ENCODE results near the gene C1orf74. TPM values are rescaled to one million over a fixed set of nuclear protein-coding genes. Genes with fewer than 3 reads are reported as not detected.

The C1orf74 gene
- total RNA-seq, 1 donor from 2014 or later, result 6.8 TPM

DNA sequence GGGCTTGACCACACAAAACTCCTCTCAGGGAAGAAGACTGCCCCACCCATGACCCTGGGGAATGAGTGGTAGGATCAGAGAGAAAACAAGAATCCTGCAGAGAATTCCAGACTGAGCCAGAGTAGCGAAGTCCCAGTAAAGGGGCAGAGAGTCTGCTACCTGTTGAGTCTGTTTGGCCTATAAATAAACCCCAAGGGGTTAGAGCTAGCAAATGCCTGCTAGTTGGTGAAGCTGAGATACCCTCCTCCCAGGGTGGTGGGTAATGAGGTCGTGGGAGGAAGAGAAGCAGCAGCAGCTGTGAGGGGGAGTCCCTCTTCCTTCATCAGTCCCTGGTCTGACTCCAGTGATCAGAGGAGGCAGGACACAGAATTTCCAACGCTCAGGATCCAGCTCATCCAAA is 26.0 kb downstream of the C1orf74 start:
- FAIRE-seq (no peak), DNase-seq (ENCODE audit: low read depth) (no peak)
- no peaks in the 10 kb centered on the region for H3K27me3 ChIP-seq (ENCODE audit: control insufficient read depth, insufficient read depth, low read length)

DNA sequence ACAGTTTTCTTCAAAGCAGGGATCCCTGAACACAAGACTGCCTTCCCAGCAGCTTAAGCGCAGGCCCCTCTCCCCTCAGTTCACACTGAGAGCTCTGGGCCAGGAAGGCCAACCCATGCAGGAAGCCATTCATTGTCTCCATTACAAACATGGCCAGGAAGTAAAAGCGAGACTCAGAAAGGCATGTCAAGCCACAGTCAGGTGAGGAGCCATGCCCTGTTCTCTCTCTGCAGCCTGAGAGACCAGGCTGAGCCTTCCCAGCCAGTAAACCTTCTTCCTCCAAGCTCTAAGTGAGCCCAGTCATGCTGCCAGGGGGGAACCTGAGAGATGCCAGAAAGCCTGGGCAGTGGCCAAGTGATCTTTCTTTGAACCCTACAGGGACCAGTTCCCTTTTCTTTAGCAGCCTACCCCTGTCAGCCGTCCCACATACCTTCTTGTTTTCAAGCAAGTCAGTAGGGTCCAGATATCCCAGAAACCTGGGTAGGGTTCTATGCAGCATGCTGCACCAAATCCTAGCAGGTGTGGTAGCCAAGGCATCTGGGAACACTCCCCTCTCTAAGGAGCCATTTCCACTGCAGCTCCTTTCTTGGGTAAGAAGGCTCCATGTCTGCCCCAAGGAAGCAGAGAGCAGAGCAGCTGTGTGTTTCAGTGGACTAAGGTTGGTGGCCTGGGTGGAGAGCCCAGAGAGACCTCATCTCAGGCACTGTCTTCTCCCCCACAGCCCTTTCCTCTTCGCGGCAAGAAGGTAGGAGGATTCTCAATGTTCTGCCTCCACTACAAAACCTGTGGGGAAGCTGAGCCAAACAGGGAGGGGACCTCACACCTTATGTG is 27.5 kb downstream of the C1orf74 start:
- no peaks in the 10 kb centered on the region for H3K27me3 ChIP-seq (ENCODE audit: control insufficient read depth, insufficient read depth, low read length)
- no peak overlapping the region for H3K4me3 ChIP-seq (ENCODE audit: low read depth, low read length)
- TF ChIP-seq, protein P1, sequence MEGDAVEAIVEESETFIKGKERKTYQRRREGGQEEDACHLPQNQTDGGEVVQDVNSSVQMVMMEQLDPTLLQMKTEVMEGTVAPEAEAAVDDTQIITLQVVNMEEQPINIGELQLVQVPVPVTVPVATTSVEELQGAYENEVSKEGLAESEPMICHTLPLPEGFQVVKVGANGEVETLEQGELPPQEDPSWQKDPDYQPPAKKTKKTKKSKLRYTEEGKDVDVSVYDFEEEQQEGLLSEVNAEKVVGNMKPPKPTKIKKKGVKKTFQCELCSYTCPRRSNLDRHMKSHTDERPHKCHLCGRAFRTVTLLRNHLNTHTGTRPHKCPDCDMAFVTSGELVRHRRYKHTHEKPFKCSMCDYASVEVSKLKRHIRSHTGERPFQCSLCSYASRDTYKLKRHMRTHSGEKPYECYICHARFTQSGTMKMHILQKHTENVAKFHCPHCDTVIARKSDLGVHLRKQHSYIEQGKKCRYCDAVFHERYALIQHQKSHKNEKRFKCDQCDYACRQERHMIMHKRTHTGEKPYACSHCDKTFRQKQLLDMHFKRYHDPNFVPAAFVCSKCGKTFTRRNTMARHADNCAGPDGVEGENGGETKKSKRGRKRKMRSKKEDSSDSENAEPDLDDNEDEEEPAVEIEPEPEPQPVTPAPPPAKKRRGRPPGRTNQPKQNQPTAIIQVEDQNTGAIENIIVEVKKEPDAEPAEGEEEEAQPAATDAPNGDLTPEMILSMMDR (IDR thresholded peaks at IDR 0.05; ENCODE audit: insufficient read depth, low read length, severe bottlenecking), result no peak
- DNase-seq (ENCODE audit: low read depth), result no peak
- FAIRE-seq, result no peak
- no peaks in the 10 kb centered on the region for H3K36me3 ChIP-seq (ENCODE audit: control insufficient read depth, insufficient read depth, low read length)

More for the DNA sequence above, 26.0 kb downstream of the C1orf74 start:
- no peak overlapping the region for H3K4me3 ChIP-seq (ENCODE audit: low read depth, low read length)
- TF ChIP-seq, protein P1 (IDR thresholded peaks at IDR 0.05; ENCODE audit: insufficient read depth, low read length, severe bottlenecking), result no peak
- no peaks in the 10 kb centered on the region for H3K36me3 ChIP-seq (ENCODE audit: control insufficient read depth, insufficient read depth, low read length)

DNA sequence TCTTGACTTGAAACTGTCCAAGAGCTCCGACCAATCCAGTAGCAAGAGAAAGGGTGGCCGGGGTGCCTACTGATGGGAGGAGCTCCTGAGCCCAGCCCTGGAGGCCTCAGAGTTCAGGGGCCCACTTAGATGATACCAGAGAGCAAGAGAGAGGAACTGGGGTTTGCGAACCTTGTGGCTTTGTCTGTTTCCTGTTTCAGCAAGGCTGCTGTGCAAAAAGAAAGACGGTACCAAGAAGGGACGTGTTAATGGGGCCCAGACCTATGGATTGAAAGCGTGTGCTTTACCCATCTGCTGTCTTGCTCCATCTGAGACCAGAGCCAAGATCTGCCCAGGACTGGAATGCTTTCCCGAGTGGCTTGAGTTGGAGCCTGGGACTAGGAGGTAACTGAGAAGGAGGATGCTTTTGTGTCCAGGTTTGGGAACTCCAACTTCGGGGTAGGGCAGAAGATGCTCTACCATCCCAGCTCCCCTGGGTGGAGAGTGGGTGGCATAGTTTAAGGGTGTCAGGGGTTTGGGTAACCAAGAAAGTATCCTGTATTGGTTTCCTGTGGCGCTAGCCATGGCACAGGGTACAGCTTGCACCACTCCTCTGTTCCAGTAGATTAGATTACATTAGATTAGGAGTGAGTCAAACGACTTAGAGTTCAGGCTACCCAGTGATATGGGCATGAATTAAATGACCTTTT is 28.3 kb downstream of the C1orf74 start, which contains the start of gene TRAF3IP3:
Gene TRAF3IP3 (plus strand): TSS at position 128 of the 689 bp plus-strand sequence. CDS start 3,987 bp downstream, outside the sequence.
- Histone ChIP-seq H3K27me3 (ENCODE audit: control insufficient read depth, insufficient read depth, low read length) (no peaks in the 10 kb centered on the region), H3K36me3 (ENCODE audit: control insufficient read depth, insufficient read depth, low read length) (no peaks in the 10 kb centered on the region), H3K4me3 (ENCODE audit: low read depth, low read length) (no peak within 1 kb of the TSS)
- DNase-seq (ENCODE audit: low read depth) (no peak), FAIRE-seq (no peak)
- TF ChIP-seq, protein P1 (IDR thresholded peaks at IDR 0.05; ENCODE audit: insufficient read depth, low read length, severe bottlenecking), result no peak

DNA sequence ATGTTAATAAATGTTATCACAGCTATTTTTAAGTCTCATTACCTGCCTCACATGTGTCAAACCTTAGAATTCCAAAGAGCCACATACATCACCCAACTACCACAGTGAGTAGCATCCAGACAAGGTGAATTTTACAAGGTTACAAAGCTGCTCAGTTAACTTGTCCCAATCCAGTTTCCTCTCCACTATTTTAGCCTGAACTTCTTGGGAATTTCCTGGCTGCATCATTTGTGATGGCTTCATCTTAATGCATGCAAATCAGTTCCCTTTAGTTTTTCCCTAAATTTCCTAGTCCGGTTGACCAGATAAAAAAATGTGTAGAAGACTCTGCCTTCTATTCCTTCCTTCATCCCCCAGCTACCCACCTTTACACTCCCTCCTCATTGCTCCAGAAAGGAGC is 29.1 kb downstream of the C1orf74 start:
- Histone ChIP-seq H3K36me3 (ENCODE audit: control insufficient read depth, insufficient read depth, low read length) (no peaks in the 10 kb centered on the region), H3K4me3 (ENCODE audit: low read depth, low read length) (no peak overlapping the region), H3K27me3 (ENCODE audit: control insufficient read depth, insufficient read depth, low read length) (no peaks in the 10 kb centered on the region)
- FAIRE-seq, result no peak
- TF ChIP-seq, protein P1 (IDR thresholded peaks at IDR 0.05; ENCODE audit: insufficient read depth, low read length, severe bottlenecking), result no peak
- DNase-seq (ENCODE audit: low read depth), result no peak

DNA sequence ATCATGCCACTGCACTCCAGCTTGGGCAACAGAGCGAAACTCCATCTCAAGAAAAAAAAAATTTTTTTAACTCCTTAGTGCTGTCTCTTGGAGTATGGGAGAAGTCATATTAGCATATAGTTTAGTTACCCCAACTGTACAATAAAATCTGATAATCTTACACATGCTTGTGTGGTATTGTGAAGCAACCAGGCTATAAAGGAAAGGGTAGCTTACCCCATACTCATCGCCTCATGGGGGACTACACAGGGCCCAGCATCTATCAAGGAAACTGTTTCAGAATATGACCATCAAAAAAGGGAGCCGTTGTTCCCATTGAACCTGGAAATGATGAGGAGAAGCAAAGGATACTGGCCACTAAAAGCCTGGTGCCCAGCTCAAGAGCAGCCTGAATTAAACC is 31.5 kb downstream of the C1orf74 start:
- no peak for DNase-seq (ENCODE audit: low read depth)
- no peaks in the 10 kb centered on the region for H3K36me3 ChIP-seq (ENCODE audit: control insufficient read depth, insufficient read depth, low read length)
- H3K4me3 ChIP-seq (ENCODE audit: low read depth, low read length), result no peak overlapping the region
- TF ChIP-seq, protein P1 (IDR thresholded peaks at IDR 0.05; ENCODE audit: insufficient read depth, low read length, severe bottlenecking), result no peak
- no peak for FAIRE-seq
- H3K27me3 ChIP-seq (ENCODE audit: control insufficient read depth, insufficient read depth, low read length), result no peaks in the 10 kb centered on the region

Measured in bronchial epithelial cell (primary cell).